GM13976 (cell line): ENCODE measurements around the gene UBR1.
A peak's percentile ranks its signal among the peaks of the same experiment; 100 is the strongest.

Experiments
- DNase-seq: peaks from one replicate; pipeline ENCODE4 v3.0.0; 2012; ENCODE audit warnings: low spot score
- in situ Hi-C: fragments of 300-500 bp; cut with MboI; formaldehyde crosslinking; loops from one replicate; pipeline ENCODE4 v1.12.0; 2022; ENCODE audit warnings: low sequenced_read_pairs, mixed read lengths, inconsistent platforms; ENCODE audit not compliant: unreplicated experiment
- TF ChIP-seq, protein P1 (sequence below): IDR thresholded peaks from 2 replicates; pipeline ENCODE4 v1.5.1; 2012; ENCODE audit warnings: borderline replicate concordance, mild to moderate bottlenecking; ENCODE audit not compliant: insufficient read depth; ENCODE audit errors: extremely low read depth, missing control alignments, control extremely low read depth

Gene UBR1

DNA sequence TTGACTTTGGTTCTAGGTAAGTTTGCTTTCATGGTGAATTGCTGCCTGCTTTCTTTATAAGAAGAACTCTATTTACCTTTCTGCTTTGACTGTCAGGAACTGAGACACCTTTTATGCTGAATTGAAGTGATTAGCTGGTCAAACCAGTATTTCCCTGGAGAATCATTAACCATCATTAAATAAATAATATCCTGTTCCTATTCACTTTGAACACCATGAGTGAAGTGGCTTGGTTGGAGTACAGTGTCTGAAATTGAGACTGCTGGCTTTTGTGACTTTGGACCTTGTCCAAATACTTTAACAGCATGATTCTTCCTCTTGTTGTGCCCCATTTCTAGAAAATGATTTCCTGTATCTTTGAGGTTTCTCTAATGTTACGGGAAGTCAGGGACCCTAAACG, 21.9 kb upstream of the UBR1 start:
- in situ Hi-C loops: no loop called here
- TF ChIP-seq, protein P1, sequence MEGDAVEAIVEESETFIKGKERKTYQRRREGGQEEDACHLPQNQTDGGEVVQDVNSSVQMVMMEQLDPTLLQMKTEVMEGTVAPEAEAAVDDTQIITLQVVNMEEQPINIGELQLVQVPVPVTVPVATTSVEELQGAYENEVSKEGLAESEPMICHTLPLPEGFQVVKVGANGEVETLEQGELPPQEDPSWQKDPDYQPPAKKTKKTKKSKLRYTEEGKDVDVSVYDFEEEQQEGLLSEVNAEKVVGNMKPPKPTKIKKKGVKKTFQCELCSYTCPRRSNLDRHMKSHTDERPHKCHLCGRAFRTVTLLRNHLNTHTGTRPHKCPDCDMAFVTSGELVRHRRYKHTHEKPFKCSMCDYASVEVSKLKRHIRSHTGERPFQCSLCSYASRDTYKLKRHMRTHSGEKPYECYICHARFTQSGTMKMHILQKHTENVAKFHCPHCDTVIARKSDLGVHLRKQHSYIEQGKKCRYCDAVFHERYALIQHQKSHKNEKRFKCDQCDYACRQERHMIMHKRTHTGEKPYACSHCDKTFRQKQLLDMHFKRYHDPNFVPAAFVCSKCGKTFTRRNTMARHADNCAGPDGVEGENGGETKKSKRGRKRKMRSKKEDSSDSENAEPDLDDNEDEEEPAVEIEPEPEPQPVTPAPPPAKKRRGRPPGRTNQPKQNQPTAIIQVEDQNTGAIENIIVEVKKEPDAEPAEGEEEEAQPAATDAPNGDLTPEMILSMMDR: no peak
- no peak for DNase-seq

DNA sequence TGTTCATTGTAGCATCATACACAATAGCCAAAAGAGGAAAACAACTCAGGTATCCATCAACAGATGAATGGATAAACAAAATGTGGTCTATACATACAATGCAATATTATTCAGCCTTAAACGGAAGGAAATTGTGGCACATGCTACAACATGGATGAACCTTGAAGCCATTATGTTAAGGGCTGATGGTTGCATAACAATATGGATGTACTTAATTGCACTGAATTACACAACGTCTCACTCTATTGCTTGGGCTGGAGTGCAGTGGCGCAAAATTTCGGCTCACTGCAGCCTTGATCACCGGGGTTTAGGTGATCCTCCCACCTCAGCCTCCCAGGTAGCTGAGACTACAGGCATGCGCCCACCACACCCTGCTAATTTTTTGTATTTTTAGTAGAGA, 20.5 kb upstream of the UBR1 start:
- DNase-seq: no peak
- in situ Hi-C loops: no loop called here

DNA sequence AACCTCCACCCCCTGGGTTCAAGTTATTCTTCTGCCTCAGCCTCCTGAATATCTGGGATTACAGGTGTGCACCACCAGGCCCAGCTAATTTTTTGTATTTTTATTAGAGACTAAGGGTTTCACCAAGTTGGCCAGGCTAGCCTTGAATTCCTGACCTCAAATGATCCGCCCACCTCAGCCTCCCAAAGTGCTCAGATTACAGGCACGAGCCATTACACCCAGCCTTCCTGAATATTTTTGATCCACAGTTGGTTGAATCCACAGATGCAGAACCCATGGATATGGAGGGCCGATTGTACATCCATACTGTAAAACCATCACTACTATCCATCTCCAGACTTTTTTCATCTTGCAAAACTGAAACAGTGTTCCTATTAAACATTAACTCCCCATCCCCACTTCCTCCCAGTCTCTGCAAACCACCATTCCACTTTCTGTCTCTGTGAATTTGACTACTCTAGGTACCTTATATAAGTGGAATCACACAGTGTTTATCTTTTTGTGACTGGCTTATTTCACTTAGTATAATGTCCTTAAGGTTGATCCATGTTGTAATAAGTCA, 19.3 kb upstream of the UBR1 start:
- in situ Hi-C loops: no loop called here
- no peak for DNase-seq
- TF ChIP-seq, protein P1: no peak

More for the DNA sequence above, 20.5 kb upstream of the UBR1 start:
- TF ChIP-seq, protein P1: no peak

DNA sequence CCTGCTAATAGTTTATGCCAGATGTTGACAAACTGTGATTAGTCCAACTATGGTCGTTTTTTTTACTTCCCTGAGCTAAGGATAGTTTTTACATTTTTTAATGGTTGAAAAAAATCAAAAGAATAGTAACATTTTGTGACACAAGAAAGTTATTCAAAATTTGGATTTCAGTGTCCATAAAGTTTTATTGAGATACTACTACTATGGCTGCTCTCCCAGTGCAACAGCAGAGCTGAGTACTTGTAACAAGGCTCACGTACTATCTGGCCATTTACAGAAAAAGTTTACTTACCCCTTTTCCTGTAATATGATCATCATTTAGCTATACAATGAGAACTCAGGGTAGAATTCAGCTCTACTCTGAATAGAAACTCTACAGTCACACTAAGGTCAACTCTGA, 16.0 kb upstream of the UBR1 start:
- DNase-seq: no peak
- TF ChIP-seq, protein P1: no peak
- in situ Hi-C loops: no loop called here

DNA sequence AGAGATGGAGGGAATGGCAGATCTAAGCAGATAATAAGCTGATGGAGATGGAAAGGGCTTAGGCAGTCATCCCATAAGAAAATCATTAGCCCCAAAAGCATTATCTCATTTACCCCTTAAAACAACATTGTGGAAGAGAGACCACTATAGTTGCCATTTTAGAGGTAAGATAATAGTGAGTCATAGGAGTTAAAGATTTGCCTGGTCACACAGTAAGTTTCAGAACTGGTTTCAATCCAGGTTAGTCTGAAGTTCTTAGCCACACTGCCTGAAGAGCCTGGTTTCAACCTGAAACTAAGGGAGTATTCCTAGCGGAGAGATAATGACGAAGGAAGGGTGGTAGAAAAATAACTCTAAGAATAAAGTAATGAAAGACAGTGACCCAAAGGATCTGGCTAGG, 13.0 kb upstream of the UBR1 start:
- TF ChIP-seq, protein P1: no peak
- DNase-seq: peak; percentile 48
- in situ Hi-C loops: no loop called here

DNA sequence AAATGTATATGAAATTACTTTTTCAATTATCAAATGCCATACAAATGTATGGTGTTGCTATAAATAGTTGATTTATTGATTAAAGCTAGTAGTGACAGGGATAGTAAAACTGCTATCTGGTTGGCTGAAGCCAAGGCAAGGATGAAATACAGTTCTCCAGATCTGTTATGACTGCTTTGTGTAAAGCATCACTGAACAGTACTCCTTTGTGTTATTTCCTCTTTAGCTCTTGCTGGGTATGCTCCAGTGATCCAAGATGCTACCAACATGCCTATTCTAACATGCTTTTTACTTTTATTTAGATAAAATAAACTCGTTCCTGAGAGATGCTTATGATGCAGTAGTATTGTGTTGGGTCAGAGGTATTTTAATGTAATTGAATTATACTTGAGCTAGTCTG, 12.4 kb upstream of the UBR1 start:
- in situ Hi-C loops: no loop called here
- peak; percentile 36 for DNase-seq
- TF ChIP-seq, protein P1: no peak

DNA sequence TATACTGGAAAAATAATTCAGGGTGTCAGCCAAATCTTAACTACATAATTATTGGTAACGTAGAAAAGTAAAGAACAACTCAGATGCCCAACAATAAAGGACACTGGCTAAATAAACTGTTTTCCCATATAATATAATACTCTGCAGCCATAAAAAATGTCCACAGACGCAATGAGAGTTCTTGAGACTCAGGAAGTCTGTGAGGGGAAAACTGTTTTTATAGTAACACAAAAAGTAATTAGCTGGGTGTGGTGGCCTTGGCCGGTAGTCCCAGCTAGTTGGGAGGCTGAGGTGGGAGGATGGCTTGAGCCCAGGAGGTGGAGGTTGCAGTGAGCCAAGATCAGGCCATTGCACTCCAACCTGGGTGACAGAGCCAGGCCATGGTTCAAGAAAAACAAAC, 5.5 kb upstream of the UBR1 start:
- no peak for DNase-seq
- in situ Hi-C loops: no loop called here
- TF ChIP-seq, protein P1: no peak
